Measurements from ENCODE around the gene LASP1NB.
"Not testable (repeated sequence)": the region's sequence is repeated elsewhere in the genome, so short reads cannot be mapped to it uniquely, and the experiment has no call there.

The LASP1NB gene

GRCh38 chr17:38906460-38907228 lies 18.8 kb upstream of the LASP1NB start:
- no peak overlapping the region for H3K9ac ChIP-seq (ENCODE audit: low read depth in 1 of 2, low read length in 2 of 2)
- no peak overlapping the region for H3K27ac ChIP-seq (ENCODE audit: low read depth, low read length)
- H3K9me3 ChIP-seq (ENCODE audit: control insufficient read depth in 1 of 2, low read length in 2 of 2), result no peaks in the 10 kb centered on the region
- peaks cover 16 to 49% of the 10 kb centered on the region in 2 donors for H3K36me3 ChIP-seq (ENCODE audit: control insufficient read depth in 1 of 2, insufficient read depth in 2 of 2, low read length in 2 of 2)
- H3K4me3 ChIP-seq (ENCODE audit: low read depth in 1 of 2, low read length in 2 of 2), result no peak overlapping the region
- no peaks in the 10 kb centered on the region for H3K27me3 ChIP-seq (ENCODE audit: control insufficient read depth in 1 of 2, insufficient read depth in 2 of 2, low read length in 2 of 2)
- peaks cover 18 to 23% of the 10 kb centered on the region in 2 donors for H3K4me1 ChIP-seq (ENCODE audit: control insufficient read depth in 1 of 2, insufficient read depth in 2 of 2, low read length in 2 of 2)

- Histone ChIP-seq H3K36me3 (ENCODE audit: control insufficient read depth in 1 of 2, insufficient read depth in 2 of 2, low read length in 2 of 2) (peaks cover 20 to 62% of the 10 kb centered on the region in 2 donors), H3K27ac (ENCODE audit: low read depth, low read length) (no peak overlapping the region), H3K9ac (ENCODE audit: low read depth in 1 of 2, low read length in 2 of 2) (no peak overlapping the region), H3K4me1 (ENCODE audit: control insufficient read depth in 1 of 2, insufficient read depth in 2 of 2, low read length in 2 of 2) (peaks cover 23 to 29% of the 10 kb centered on the region in 2 donors), H3K4me3 (ENCODE audit: low read depth in 1 of 2, low read length in 2 of 2) (no peak overlapping the region), H3K9me3 (ENCODE audit: control insufficient read depth in 1 of 2, low read length in 2 of 2) (no peaks in the 10 kb centered on the region), H3K27me3 (ENCODE audit: control insufficient read depth in 1 of 2, insufficient read depth in 2 of 2, low read length in 2 of 2) (no peaks in the 10 kb centered on the region)
These were observed 17.3 kb upstream of the LASP1NB start for GRCh38 chr17:38907930-38908675.

GRCh38 chr17:38908676-38909181 lies 16.7 kb upstream of the LASP1NB start:
- no peak overlapping the region for H3K9ac ChIP-seq (ENCODE audit: low read depth in 1 of 2, low read length in 2 of 2)
- H3K27me3 ChIP-seq (ENCODE audit: control insufficient read depth in 1 of 2, insufficient read depth in 2 of 2, low read length in 2 of 2), result no peaks in the 10 kb centered on the region
- H3K27ac ChIP-seq (ENCODE audit: low read depth, low read length), result no peak overlapping the region
- H3K9me3 ChIP-seq (ENCODE audit: control insufficient read depth in 1 of 2, low read length in 2 of 2), result no peaks in the 10 kb centered on the region
- H3K4me3 ChIP-seq (ENCODE audit: low read depth in 1 of 2, low read length in 2 of 2), result no peak overlapping the region
- peaks cover 19 to 59% of the 10 kb centered on the region in 2 donors for H3K36me3 ChIP-seq (ENCODE audit: control insufficient read depth in 1 of 2, insufficient read depth in 2 of 2, low read length in 2 of 2)
- H3K4me1 ChIP-seq (ENCODE audit: control insufficient read depth in 1 of 2, insufficient read depth in 2 of 2, low read length in 2 of 2), result peaks cover 23 to 29% of the 10 kb centered on the region in 2 donors

- no peak overlapping the region for H3K27ac ChIP-seq (ENCODE audit: low read depth, low read length)
- peaks cover 38 to 43% of the 10 kb centered on the region in 2 donors for H3K4me1 ChIP-seq (ENCODE audit: control insufficient read depth in 1 of 2, insufficient read depth in 2 of 2, low read length in 2 of 2)
- H3K4me3 ChIP-seq (ENCODE audit: low read depth in 1 of 2, low read length in 2 of 2), result no peak overlapping the region
These were observed 15.1 kb upstream of the LASP1NB start for GRCh38 chr17:38910325-38910724.

GRCh38 chr17:38911081-38911730 lies 14.2 kb upstream of the LASP1NB start:
- Histone ChIP-seq H3K4me1 (ENCODE audit: control insufficient read depth in 1 of 2, insufficient read depth in 2 of 2, low read length in 2 of 2) (peaks cover 39 to 50% of the 10 kb centered on the region in 2 donors), H3K9me3 (ENCODE audit: control insufficient read depth in 1 of 2, low read length in 2 of 2) (no peaks in the 10 kb centered on the region), H3K4me3 (ENCODE audit: low read depth in 1 of 2, low read length in 2 of 2) (no peak overlapping the region), H3K27ac (ENCODE audit: low read depth, low read length) (no peak overlapping the region), H3K9ac (ENCODE audit: low read depth in 1 of 2, low read length in 2 of 2) (no peak overlapping the region), H3K27me3 (ENCODE audit: control insufficient read depth in 1 of 2, insufficient read depth in 2 of 2, low read length in 2 of 2) (no peaks in the 10 kb centered on the region), H3K36me3 (ENCODE audit: control insufficient read depth in 1 of 2, insufficient read depth in 2 of 2, low read length in 2 of 2) (peaks cover 22 to 70% of the 10 kb centered on the region in 2 donors)

More at GRCh38 chr17:38910325-38910724, 15.1 kb upstream of the LASP1NB start:
- Histone ChIP-seq H3K9ac (ENCODE audit: low read depth in 1 of 2, low read length in 2 of 2) (no peak overlapping the region), H3K27me3 (ENCODE audit: control insufficient read depth in 1 of 2, insufficient read depth in 2 of 2, low read length in 2 of 2) (no peaks in the 10 kb centered on the region), H3K9me3 (ENCODE audit: control insufficient read depth in 1 of 2, low read length in 2 of 2) (no peaks in the 10 kb centered on the region), H3K36me3 (ENCODE audit: control insufficient read depth in 1 of 2, insufficient read depth in 2 of 2, low read length in 2 of 2) (peaks cover 16 to 61% of the 10 kb centered on the region in 2 donors)

GRCh38 chr17:38911731-38912081 lies 13.7 kb upstream of the LASP1NB start:
- Histone ChIP-seq H3K4me1 (ENCODE audit: control insufficient read depth in 1 of 2, insufficient read depth in 2 of 2, low read length in 2 of 2) (peaks cover 36 to 50% of the 10 kb centered on the region in 2 donors), H3K36me3 (ENCODE audit: control insufficient read depth in 1 of 2, insufficient read depth in 2 of 2, low read length in 2 of 2) (peaks cover 20 to 72% of the 10 kb centered on the region in 2 donors)
- H3K9ac ChIP-seq (ENCODE audit: low read depth in 1 of 2, low read length in 2 of 2); H3K27me3 ChIP-seq (ENCODE audit: control insufficient read depth in 1 of 2, insufficient read depth in 2 of 2, low read length in 2 of 2); H3K27ac ChIP-seq (ENCODE audit: low read depth, low read length); H3K4me3 ChIP-seq (ENCODE audit: low read depth in 1 of 2, low read length in 2 of 2); H3K9me3 ChIP-seq (ENCODE audit: control insufficient read depth in 1 of 2, low read length in 2 of 2): not testable (repeated sequence)

GRCh38 chr17:38912221-38912813 lies 13.1 kb upstream of the LASP1NB start:
- H3K9ac ChIP-seq (ENCODE audit: low read depth in 1 of 2, low read length in 2 of 2), result no peak overlapping the region

GRCh38 chr17:38914741-38915638 lies 10.4 kb upstream of the LASP1NB start:
- no peaks in the 10 kb centered on the region for H3K9me3 ChIP-seq (ENCODE audit: control insufficient read depth in 1 of 2, low read length in 2 of 2)
- no peak overlapping the region for H3K27ac ChIP-seq (ENCODE audit: low read depth, low read length)
- H3K4me3 ChIP-seq (ENCODE audit: low read depth in 1 of 2, low read length in 2 of 2), result no peak overlapping the region
- H3K4me1 ChIP-seq (ENCODE audit: control insufficient read depth in 1 of 2, insufficient read depth in 2 of 2, low read length in 2 of 2), result peaks cover 24 to 29% of the 10 kb centered on the region in 2 donors
- H3K36me3 ChIP-seq (ENCODE audit: control insufficient read depth in 1 of 2, insufficient read depth in 2 of 2, low read length in 2 of 2), result peaks cover 33 to 86% of the 10 kb centered on the region in 2 donors
- H3K27me3 ChIP-seq (ENCODE audit: control insufficient read depth in 1 of 2, insufficient read depth in 2 of 2, low read length in 2 of 2), result no peaks in the 10 kb centered on the region
- no peak overlapping the region for H3K9ac ChIP-seq (ENCODE audit: low read depth in 1 of 2, low read length in 2 of 2)

More at GRCh38 chr17:38912221-38912813, 13.1 kb upstream of the LASP1NB start:
- H3K9me3 ChIP-seq (ENCODE audit: control insufficient read depth in 1 of 2, low read length in 2 of 2), result no peaks in the 10 kb centered on the region
- peaks cover 33 to 46% of the 10 kb centered on the region in 2 donors for H3K4me1 ChIP-seq (ENCODE audit: control insufficient read depth in 1 of 2, insufficient read depth in 2 of 2, low read length in 2 of 2)
- peaks cover 18 to 75% of the 10 kb centered on the region in 2 donors for H3K36me3 ChIP-seq (ENCODE audit: control insufficient read depth in 1 of 2, insufficient read depth in 2 of 2, low read length in 2 of 2)
- no peak overlapping the region for H3K4me3 ChIP-seq (ENCODE audit: low read depth in 1 of 2, low read length in 2 of 2)
- H3K27me3 ChIP-seq (ENCODE audit: control insufficient read depth in 1 of 2, insufficient read depth in 2 of 2, low read length in 2 of 2), result no peaks in the 10 kb centered on the region
- no peak overlapping the region for H3K27ac ChIP-seq (ENCODE audit: low read depth, low read length)

GRCh38 chr17:38915639-38915995 lies 9.8 kb upstream of the LASP1NB start:
- H3K36me3 ChIP-seq (ENCODE audit: control insufficient read depth in 1 of 2, insufficient read depth in 2 of 2, low read length in 2 of 2), result peaks cover 40 to 89% of the 10 kb centered on the region in 2 donors
- H3K4me1 ChIP-seq (ENCODE audit: control insufficient read depth in 1 of 2, insufficient read depth in 2 of 2, low read length in 2 of 2), result peaks cover 24 to 27% of the 10 kb centered on the region in 2 donors
- H3K9me3 ChIP-seq (ENCODE audit: control insufficient read depth in 1 of 2, low read length in 2 of 2), result no peaks in the 10 kb centered on the region
- H3K27me3 ChIP-seq (ENCODE audit: control insufficient read depth in 1 of 2, insufficient read depth in 2 of 2, low read length in 2 of 2), result no peaks in the 10 kb centered on the region
- H3K9ac ChIP-seq (ENCODE audit: low read depth in 1 of 2, low read length in 2 of 2), result peak overlapping the region in 1 of 2 donors; percentile 3
- no peak overlapping the region for H3K27ac ChIP-seq (ENCODE audit: low read depth, low read length)
- no peak overlapping the region for H3K4me3 ChIP-seq (ENCODE audit: low read depth in 1 of 2, low read length in 2 of 2)

All from duodenal mucosa (tissue), 2 donors.